Neural cell (in vitro differentiated cells): ENCODE data around the gene FCHSD2. TPM values are rescaled to one million over a fixed set of nuclear protein-coding genes. Genes with fewer than 3 reads are reported as not detected.

ENCODE experiments used
- H2AFZ ChIP-seq: fragments of 200-600, 300-800 bp; sonication (generic), shearing (Covaris generic); 2 replicates; pipeline ENCODE4 v1.6.0; 2014; ENCODE audit warnings: low read depth, mild to moderate bottlenecking, antibody characterized with exemption, low read length, moderate library complexity
- H3F3A ChIP-seq: fragments of 200-600 bp; shearing (Covaris generic); 2 replicates; pipeline ENCODE4 v1.6.1; 2016; ENCODE audit warnings: mild to moderate bottlenecking, moderate library complexity, mixed read lengths, antibody characterized with exemption, low read length; ENCODE audit not compliant: insufficient read depth, poor library complexity, severe bottlenecking
- H3K27ac ChIP-seq: fragments of 200-600, 300-800 bp; sonication (generic), shearing (Covaris generic); 2 replicates; pipeline ENCODE4 v1.5.1; 2014; ENCODE audit warnings: mild to moderate bottlenecking, low read length, moderate library complexity
- H3K27me3 ChIP-seq: fragments of 300-800, 200-600 bp; sonication (generic), shearing (Covaris generic); 2 replicates; pipeline ENCODE4 v1.6.0; 2014; ENCODE audit warnings: mild to moderate bottlenecking, low read depth, low read length, moderate library complexity; ENCODE audit not compliant: insufficient read depth
- H3K36me3 ChIP-seq: fragments of 300-800, 200-600 bp; sonication (generic), shearing (Covaris generic); 2 replicates; pipeline ENCODE4 v1.5.1; 2014; ENCODE audit warnings: mild to moderate bottlenecking, antibody characterized with exemption, low read length, moderate library complexity; ENCODE audit not compliant: insufficient read depth
- H3K4me2 ChIP-seq: fragments of 300-800, 200-600 bp; sonication (generic), shearing (Covaris generic); 2 replicates; pipeline ENCODE4 v1.6.0; 2014; ENCODE audit warnings: mild to moderate bottlenecking, low read length
- H3K4me3 ChIP-seq: fragments of 300-800, 200-600 bp; sonication (generic), shearing (Covaris generic); 2 replicates; pipeline ENCODE4 v1.5.1; 2014; ENCODE audit warnings: mild to moderate bottlenecking, low read length, moderate library complexity
- H3K79me2 ChIP-seq: fragments of 200-600 bp; shearing (Covaris generic); replicated peaks from 2 replicates; pipeline ENCODE4 v1.6.0; 2014; ENCODE audit warnings: mild to moderate bottlenecking, low read length, moderate library complexity; ENCODE audit not compliant: insufficient read depth
- H3K9ac ChIP-seq: fragments of 300-800, 200-600 bp; sonication (generic), shearing (Covaris generic); 2 replicates; pipeline ENCODE4 v1.6.1; 2016; ENCODE audit warnings: mild to moderate bottlenecking, low read length, mixed read lengths
- H3K9me2 ChIP-seq: fragments of 200-600 bp; shearing (Covaris generic); 2 replicates; pipeline ENCODE4 v1.6.1; 2016; ENCODE audit warnings: mild to moderate bottlenecking, low read length, mixed read lengths; ENCODE audit not compliant: insufficient read depth
- H3K9me3 ChIP-seq: fragments of 200-600, 300-800 bp; sonication (generic), shearing (Covaris generic); 2 replicates; pipeline ENCODE4 v1.6.1; 2016; ENCODE audit warnings: mild to moderate bottlenecking, mixed run types, low read length, moderate library complexity, mixed read lengths
- H4K20me1 ChIP-seq: fragments of 200-600 bp; shearing (Covaris generic); 2 replicates; pipeline ENCODE4 v1.6.1; 2016; ENCODE audit warnings: mild to moderate bottlenecking, mixed run types; ENCODE audit not compliant: insufficient read depth
- CTCF ChIP-seq: fragments of 450-650 bp; IDR thresholded peaks from 2 replicates; pipeline ENCODE4 v1.5.1; 2014; ENCODE audit warnings: antibody characterized with exemption, mild to moderate bottlenecking, moderate library complexity; ENCODE audit not compliant: poor library complexity, severe bottlenecking
- EP300 ChIP-seq: fragments of 450-650 bp; conservative IDR thresholded peaks from 2 replicates; pipeline ENCODE4 v1.6.1; 2014; ENCODE audit warnings: antibody characterized with exemption, mild to moderate bottlenecking, moderate library complexity; ENCODE audit not compliant: poor library complexity, severe bottlenecking
- EZH2 ChIP-seq: fragments of 200-600, 300-800 bp; shearing (Covaris generic), sonication (generic); IDR thresholded peaks from 2 replicates; pipeline ENCODE4 v1.6.1; 2014; ENCODE audit warnings: antibody characterized with exemption, low read length, borderline replicate concordance, mild to moderate bottlenecking; ENCODE audit not compliant: insufficient read depth, poor library complexity, severe bottlenecking
- MXI1 ChIP-seq: fragments of 450-650 bp; conservative IDR thresholded peaks from 2 replicates; pipeline ENCODE4 v1.6.1; 2014; ENCODE audit warnings: antibody characterized with exemption, mild to moderate bottlenecking; ENCODE audit not compliant: poor library complexity, severe bottlenecking
- POLR2AphosphoS5 ChIP-seq: IDR thresholded peaks from 2 replicates; pipeline ENCODE4 v1.6.1; 2012
- RAD21 ChIP-seq: fragments of 450-650 bp; conservative IDR thresholded peaks from 2 replicates; pipeline ENCODE4 v1.6.1; 2014; ENCODE audit warnings: antibody characterized with exemption, mild to moderate bottlenecking, moderate library complexity
- REST ChIP-seq: IDR thresholded peaks from 2 replicates; pipeline ENCODE4 v1.6.1; 2012; ENCODE audit warnings: borderline replicate concordance
- SMC3 ChIP-seq: fragments of 450-650 bp; conservative IDR thresholded peaks from 2 replicates; pipeline ENCODE4 v1.6.1; 2014; ENCODE audit warnings: antibody characterized with exemption, mild to moderate bottlenecking, moderate library complexity; ENCODE audit not compliant: poor library complexity
- TAF1 ChIP-seq: IDR thresholded peaks from 2 replicates; pipeline ENCODE4 v1.6.1; 2012; ENCODE audit warnings: low read depth
- polyA plus RNA-seq: library from polyadenylated mRNA; depleted of rRNA; stranded (reverse); fragments of >200 nt; gene quantifications from 2 replicates; pipeline ENCODE4 v1.2.3, GENCODE V29; 2014

The FCHSD2 gene
- polyA plus RNA-seq, 1 donor from 2014 or later = 40.8 TPM

GRCh38 chr11:72947229-72947628 lies 194.9 kb downstream of the FCHSD2 start:
- Histone ChIP-seq H3K9me3 (no peaks in the 10 kb centered on the region), H3K27ac (no peak overlapping the region), H2AFZ (no peak overlapping the region), H3K9me2 (no peaks in the 10 kb centered on the region), H3K9ac (no peak overlapping the region), H3K79me2 (no peaks in the 10 kb centered on the region), H3F3A (no peaks in the 10 kb centered on the region), H3K27me3 (no peaks in the 10 kb centered on the region), H3K36me3 (no peaks in the 10 kb centered on the region), H4K20me1 (no peaks in the 10 kb centered on the region), H3K4me3 (no peak overlapping the region), H3K4me2 (no peak overlapping the region)
- TF ChIP-seq MXI1 (no peak), CTCF (no peak), POLR2AphosphoS5 (no peak), TAF1 (no peak), EP300 (no peak), EZH2 (no peak), REST (no peak), RAD21 (no peak), SMC3 (no peak)

GRCh38 chr11:72943664-72944063 lies 198.5 kb downstream of the FCHSD2 start:
- no peak overlapping the region for H2AFZ ChIP-seq
- TF ChIP-seq CTCF = no peak
- no peak for TF ChIP-seq TAF1
- no peak for TF ChIP-seq RAD21
- no peak for TF ChIP-seq MXI1
- TF ChIP-seq POLR2AphosphoS5 = no peak
- no peak for TF ChIP-seq REST
- TF ChIP-seq SMC3 = no peak
- TF ChIP-seq EZH2 = no peak
- no peak for TF ChIP-seq EP300
- H3K9me3 ChIP-seq = no peaks in the 10 kb centered on the region
- H3K4me3 ChIP-seq = no peak overlapping the region
- no peak overlapping the region for H3K27ac ChIP-seq
- no peak overlapping the region for H3K4me2 ChIP-seq
- H3K9me2 ChIP-seq = no peaks in the 10 kb centered on the region
- no peaks in the 10 kb centered on the region for H3K79me2 ChIP-seq
- H3K27me3 ChIP-seq = no peaks in the 10 kb centered on the region
- no peaks in the 10 kb centered on the region for H3K36me3 ChIP-seq
- no peaks in the 10 kb centered on the region for H3F3A ChIP-seq
- H4K20me1 ChIP-seq = no peaks in the 10 kb centered on the region
- no peak overlapping the region for H3K9ac ChIP-seq
